ENCODE measurements around the gene TMEM217. TPM values are rescaled to one million over a fixed set of nuclear protein-coding genes. Genes with fewer than 3 reads are reported as not detected.

Gene TMEM217
- total and polyA plus RNA-seq, 2 of the 8 experiments (the other 6 are each of a cell fraction or from before 2014, with no cell fraction given), result 0.60 to 1.1 TPM

- H3K4me1 ChIP-seq (replicated peaks in 1 of 4; ENCODE audit: control insufficient read depth in 3 of 4, insufficient read depth in 4 of 4, low read length in 3 of 4), result no peaks in the 10 kb centered on the region
- no peaks in the 10 kb centered on the region for H3K79me2 ChIP-seq (ENCODE audit: control insufficient read depth in 1 of 2, insufficient read depth in 2 of 2, low read length in 2 of 2)
- no peaks in the 10 kb centered on the region for H3K9me3 ChIP-seq (ENCODE audit: insufficient read depth in 2 of 2, low read depth in 1 of 2, low read length in 1 of 2)
- H3K36me3 ChIP-seq (ENCODE audit: control insufficient read depth in 2 of 4, insufficient read depth in 4 of 4, low read length in 3 of 4), result peaks cover 6 to 41% (median 31%) of the 10 kb centered on the region in 4 experiments
- no peak overlapping the region for H3K9ac ChIP-seq (replicated peaks in 1 of 4; ENCODE audit: extremely low read depth in 1 of 4, low read depth in 3 of 4, low read length in 3 of 4)
- TF ChIP-seq SP2 (IDR thresholded peaks at IDR 0.05; ENCODE audit: low read length) (no peak), CBX5 (IDR thresholded peaks at IDR 0.05; ENCODE audit: low read depth, low read length) (no peak), CTBP2 (IDR thresholded peaks at IDR 0.05; ENCODE audit: borderline replicate concordance, insufficient read depth, insufficient read length, low read length) (no peak), POLR2A (IDR thresholded peaks at IDR 0.05; ENCODE audit: control extremely low read depth in 1 of 2, low read depth in 2 of 2, low read length in 2 of 2) (no peak), EGR1 (IDR thresholded peaks at IDR 0.05; ENCODE audit: borderline replicate concordance, low read depth, low read length) (no peak)
- no peaks in the 10 kb centered on the region for H3K79me1 ChIP-seq (ENCODE audit: low read depth, low read length)
- ChIA-PET POLR2A (ENCODE audit: partially characterized antibody) (no interaction called here), CTCF (ENCODE audit: partially characterized antibody) (interaction anchor here (0.5 to 1.5 kb wide), 4 partner anchors 12 to 35 kb away, joined by 3 read pairs; no protein-coding TSS in a partner anchor)
- no peak overlapping the region for H3K56ac ChIP-seq (replicated peaks; ENCODE audit: insufficient read length, low read depth, low read length)
- H4K20me1 ChIP-seq (replicated peaks in 1 of 2; ENCODE audit: control insufficient read depth in 1 of 2, insufficient read depth in 2 of 2, low read length in 2 of 2), result no peaks in the 10 kb centered on the region
- H3K14ac ChIP-seq (ENCODE audit: insufficient read length), result no peak overlapping the region
- no peak overlapping the region for H4K91ac ChIP-seq (replicated peaks; ENCODE audit: insufficient read length, low read length)
- no peak overlapping the region for H3K23ac ChIP-seq (ENCODE audit: insufficient read length)
- no peak overlapping the region for H3K18ac ChIP-seq (ENCODE audit: extremely low read depth, low read length)
- H2BK15ac ChIP-seq (ENCODE audit: low read length), result no peak overlapping the region
- no peak overlapping the region for H4K5ac ChIP-seq (ENCODE audit: insufficient read length, low read depth, low read length)
- H3K4me2 ChIP-seq (ENCODE audit: insufficient read depth in 1 of 2, low read depth in 2 of 2, low read length in 2 of 2), result no peak overlapping the region
- H2BK120ac ChIP-seq (replicated peaks; ENCODE audit: low read depth, low read length), result no peak overlapping the region
- H3K27me3 ChIP-seq (replicated peaks in 1 of 4; ENCODE audit: control insufficient read depth in 3 of 4, extremely low read depth in 1 of 4, insufficient read depth in 3 of 4, low read length in 3 of 4), result no peaks in the 10 kb centered on the region
- WGBS, 2 experiments (ENCODE audit: extremely low coverage in 1 of 2, insufficient coverage in 1 of 2, insufficient read length in 1 of 2, insufficient replicate concordance in 2 of 2, low coverage in 1 of 2, low lambda C conversion rate in 2 of 2, missing lambda C conversion rate in 1 of 2), result 88% methylated on average over 3 of the region's 3 CpGs; no CpG with 5 or more reads in 1 of the 2 experiments
- H3K4ac ChIP-seq (replicated peaks; ENCODE audit: insufficient read length, low read depth, low read length), result no peak overlapping the region
- H2BK12ac ChIP-seq (ENCODE audit: low read depth, low read length), result no peak overlapping the region
- H4K8ac ChIP-seq (ENCODE audit: extremely low read depth, insufficient read depth, low read length), result no peak overlapping the region
- H2AK5ac ChIP-seq (ENCODE audit: low read depth, low read length), result no peak overlapping the region
- H2BK5ac ChIP-seq (ENCODE audit: low read depth, low read length), result no peak overlapping the region
- no peaks in the 10 kb centered on the region; the same call in 1 of the 2 replicates for H3K23me2 ChIP-seq (ENCODE audit: low read depth, low read length)
- FAIRE-seq, result no peak
- H2AFZ ChIP-seq (ENCODE audit: low read length), result no peak overlapping the region
- DNase-seq (ENCODE audit: low read depth in 1 of 2, low spot score in 2 of 2), result no peak
- H3K27ac ChIP-seq (ENCODE audit: low read depth, low read length), result no peak overlapping the region
- no peak overlapping the region for H2BK20ac ChIP-seq (ENCODE audit: low read length)
- H3K4me3 ChIP-seq (ENCODE audit: extremely low read depth in 1 of 4, insufficient read depth in 2 of 4, low read depth in 3 of 4, low read length in 4 of 4), result no peak overlapping the region
Observed at GRCh38 chr6:37289931-37290330, 32.0 kb upstream of the TMEM217 start.
